HCT116 (cell line): ENCODE data around the gene IQGAP2. TPM values are rescaled to one million over a fixed set of nuclear protein-coding genes. Genes with fewer than 3 reads are reported as not detected.

Source experiments
- ATAC-seq: fragments of 200-7000 bp; cut with Tn5 transposase; 2 replicates; pipeline ENCODE4 v1.9.1; 2020; ENCODE audit warnings: mild to moderate bottlenecking, moderate library complexity
- BruUV-seq: library from RNA; stranded (reverse); fragments of 400-500 nt; replicated peaks from 2 replicates; lab custom pipeline; 2021; lab: Mats Ljungman, UMichigan
- CTCF ChIA-PET: fragments of 300-600 bp; sonication (Branson Sonifier 250); formaldehyde crosslinking; loops from one replicate; lab custom pipeline; 2021; ENCODE audit warnings: antibody characterized with exemption; lab: Charles Lee
- POLR2A ChIA-PET: fragments of 300-600, 350-600 bp; sonication (Branson Sonifier 250); formaldehyde crosslinking; loops from one replicate; lab custom pipeline; 2021; ENCODE audit warnings: antibody characterized with exemption; lab: Charles Lee
- RAD21 ChIA-PET, 2 experiments: fragments of 300-600 bp; sonication (Branson Sonifier 250); formaldehyde crosslinking; loops; one replicate each; lab custom pipeline; 2023; ENCODE audit warnings: low total read pairs in 2 of 2; ENCODE audit not compliant: uncharacterized antibody in 2 of 2, unreplicated experiment in 2 of 2, low non-redundant PET in 1 of 2; lab: Charles Lee
- DNase-seq: peaks from one replicate; pipeline ENCODE4 v3.0.0-alpha.2; 2010; ENCODE audit warnings: low read depth, low spot score
- H2AFZ ChIP-seq: fragments of 200-600 bp; shearing (Covaris generic), sonication (generic); 2 replicates; pipeline ENCODE4 v1.6.1; 2017; ENCODE audit warnings: low read depth, mixed run types, mixed read lengths, antibody characterized with exemption, low read length; ENCODE audit not compliant: poor library complexity, severe bottlenecking
- H3K27ac ChIP-seq: 2 replicates; pipeline ENCODE4 v1.5.1; 2012; ENCODE audit warnings: low read depth, low read length
- H3K27me3 ChIP-seq: fragments of 200-600 bp; sonication (generic); 2 replicates; pipeline ENCODE4 v1.6.1; 2016; ENCODE audit warnings: mixed run types, low read length, mixed read lengths; ENCODE audit not compliant: insufficient read depth
- H3K36me3 ChIP-seq, 2 experiments: fragments of 200-500 bp in 1 of 2; fragments of 200-600 bp in 1 of 2; sonication (Bioruptor generic) in 1 of 2; sonication (generic) in 1 of 2; 2 replicates each; pipeline versions ENCODE4 v1.5.1 to v1.6.1; 2014 to 2016; ENCODE audit warnings: low read length in 2 of 2, inconsistent platforms in 1 of 2, mixed read lengths in 1 of 2, mixed run types in 1 of 2; ENCODE audit not compliant: insufficient read depth in 2 of 2, control insufficient read depth in 1 of 2
- H3K4me1 ChIP-seq, 2 experiments: fragments of 200-600 bp in 1 of 2; sonication (generic) in 1 of 2; 2 replicates each; pipeline versions ENCODE4 v1.5.1 to v1.6.1; 2012 to 2017; ENCODE audit warnings: low read length in 2 of 2, inconsistent platforms in 1 of 2, mild to moderate bottlenecking in 1 of 2, mixed read lengths in 1 of 2, mixed run types in 1 of 2, moderate library complexity in 1 of 2; ENCODE audit not compliant: insufficient read depth in 2 of 2, control insufficient read depth in 1 of 2
- H3K4me2 ChIP-seq: fragments of 200-600 bp; sonication (generic); 2 replicates; pipeline ENCODE4 v1.6.1; 2017; ENCODE audit warnings: mixed run types, low read length, mixed read lengths
- H3K4me3 ChIP-seq, 2 experiments: fragments of 200-600 bp in 1 of 2; sonication (generic) in 1 of 2; replicated peaks in 1 of 2; 2 replicates each; pipeline ENCODE4 v1.5.1; 2011 to 2016; ENCODE audit warnings: low read length in 2 of 2, control low read depth in 1 of 2, low read depth in 1 of 2, mild to moderate bottlenecking in 1 of 2, mixed read lengths in 1 of 2, mixed run types in 1 of 2
- H3K79me2 ChIP-seq: fragments of 200-600 bp; sonication (generic); 2 replicates; pipeline ENCODE4 v1.6.1; 2017; ENCODE audit warnings: mild to moderate bottlenecking, mixed run types, low read length, moderate library complexity, mixed read lengths; ENCODE audit not compliant: insufficient read depth
- H3K9ac ChIP-seq: fragments of 200-600 bp; sonication (generic); 2 replicates; pipeline ENCODE4 v1.6.1; 2016; ENCODE audit warnings: low read length, mixed read lengths
- H3K9me2 ChIP-seq: fragments of 200-600 bp; sonication (generic), shearing (Covaris generic); 2 replicates; pipeline ENCODE4 v1.6.1; 2017; ENCODE audit warnings: mixed run types, mild to moderate bottlenecking, moderate library complexity; ENCODE audit not compliant: insufficient read depth
- H3K9me3 ChIP-seq, 2 experiments: fragments of 200-500 bp in 1 of 2; fragments of 200-600 bp in 1 of 2; sonication (Bioruptor generic) in 1 of 2; sonication (generic) in 1 of 2; 2 replicates each; pipeline ENCODE4 v1.6.1; 2014 to 2017; ENCODE audit warnings: low read length in 2 of 2, mixed read lengths in 2 of 2, inconsistent platforms in 1 of 2, low read depth in 1 of 2, mild to moderate bottlenecking in 1 of 2, mixed run types in 1 of 2, moderate library complexity in 1 of 2; ENCODE audit not compliant: control insufficient read depth in 1 of 2, insufficient read depth in 1 of 2
- H4K20me1 ChIP-seq: fragments of 200-600 bp; sonication (generic), shearing (Covaris generic); 2 replicates; pipeline ENCODE4 v1.6.1; 2017; ENCODE audit warnings: mixed run types, mild to moderate bottlenecking, moderate library complexity; ENCODE audit not compliant: insufficient read depth
- ATF3 ChIP-seq: IDR thresholded peaks from 2 replicates; pipeline ENCODE4 v1.6.1; 2012
- CBX3 ChIP-seq: IDR thresholded peaks from 2 replicates; pipeline ENCODE4 v1.6.1; 2012; ENCODE audit warnings: low read depth
- CTCF ChIP-seq, 3 experiments: fragments of 200-600 bp in 1 of 3; sonication (generic) in 1 of 3; IDR thresholded peaks in 2 of 3; conservative IDR thresholded peaks in 1 of 3; 2 replicates each; pipeline ENCODE4 v1.5.1; 2012 to 2017; ENCODE audit warnings: low read depth in 2 of 3, low read length in 2 of 3, antibody characterized with exemption in 1 of 3, borderline replicate concordance in 1 of 3, control low read depth in 1 of 3, mild to moderate bottlenecking in 1 of 3, mixed read lengths in 1 of 3, mixed run types in 1 of 3, moderate library complexity in 1 of 3; ENCODE audit not compliant: insufficient read depth in 1 of 3
- EGR1 ChIP-seq: IDR thresholded peaks from 2 replicates; pipeline ENCODE4 v1.6.1; 2012; ENCODE audit warnings: low read depth
- ELF1 ChIP-seq: IDR thresholded peaks from 2 replicates; pipeline ENCODE4 v1.6.1; 2012; ENCODE audit warnings: low read depth, borderline replicate concordance
- EZH2 ChIP-seq: fragments of 200-600 bp; sonication (generic); IDR thresholded peaks from 2 replicates; pipeline ENCODE4 v1.6.1; 2017; ENCODE audit warnings: antibody characterized with exemption, mixed run types
- EZH2phosphoT487 ChIP-seq: fragments of 200-600 bp; IDR thresholded peaks from 2 replicates; pipeline ENCODE4 v1.6.1; 2018; ENCODE audit warnings: antibody characterized with exemption, borderline replicate concordance
- MAX ChIP-seq: IDR thresholded peaks from 2 replicates; pipeline ENCODE4 v1.6.1; 2012
- POLR2A ChIP-seq: IDR thresholded peaks from 2 replicates; pipeline ENCODE4 v1.7.0; 2011; ENCODE audit warnings: borderline replicate concordance; ENCODE audit not compliant: insufficient read depth, insufficient read length; ENCODE audit errors: extremely low read depth
- RAD21 ChIP-seq: IDR thresholded peaks from 2 replicates; pipeline ENCODE4 v1.6.1; 2012; ENCODE audit warnings: low read depth, mild to moderate bottlenecking
- SIN3A ChIP-seq: IDR thresholded peaks from 2 replicates; pipeline ENCODE4 v1.6.1; 2012; ENCODE audit warnings: low read depth
- SRF ChIP-seq: IDR thresholded peaks from 2 replicates; pipeline ENCODE4 v1.6.1; 2012; ENCODE audit warnings: low read depth
- ZFX ChIP-seq: fragments of 450-650 bp; IDR thresholded peaks from 2 replicates; pipeline ENCODE4 v1.6.1; 2017
- ZNF274 ChIP-seq: fragments of 200-500 bp; sonication (Bioruptor generic); IDR thresholded peaks from 2 replicates; pipeline ENCODE4 v1.6.1; 2014; ENCODE audit warnings: mild to moderate bottlenecking, low read depth, low read length, inconsistent platforms
- intact Hi-C: fragments of 100-400 bp; cut with micrococcal nuclease; formaldehyde crosslinking; loops from 2 replicates; pipeline ENCODE4 v1.10.0; 2022
- total RNA-seq: library from RNA; stranded (reverse); gene quantifications from one replicate; pipeline ENCODE4 v1.2.1, GENCODE V29; 2021; ENCODE audit not compliant: unreplicated experiment

Gene IQGAP2
- total RNA-seq, 1 experiment from 2014 or later = 2.0 TPM

DNA sequence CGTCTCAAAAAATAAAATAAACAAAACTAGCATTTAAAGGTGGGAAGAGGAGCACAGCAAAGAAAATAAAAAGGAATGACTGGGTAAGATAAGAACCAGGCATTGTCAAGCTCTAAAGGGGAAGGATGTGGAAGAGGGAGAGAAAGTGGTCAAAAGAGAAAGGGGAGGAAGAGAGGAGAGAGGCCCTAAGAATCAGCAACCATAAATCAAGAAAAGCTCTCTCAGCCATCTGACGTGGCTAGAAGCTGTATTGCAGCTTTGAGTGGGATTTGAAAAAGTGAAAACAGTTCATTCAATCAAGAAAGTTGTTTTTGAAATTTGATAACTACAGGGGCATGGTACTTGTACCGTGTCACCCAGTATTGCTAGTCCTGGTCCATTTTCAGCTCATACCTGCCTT is 267.4 kb downstream of the IQGAP2 start (continued):
- TF ChIP-seq ZNF274 (no peak), POLR2A (no peak), EGR1 (no peak), CBX3 (no peak), ZFX (no peak), SRF (no peak), RAD21 (no peak), EZH2phosphoT487 (no peak)

GRCh38 chr5:76672242-76672641 is 269.2 kb downstream of the IQGAP2 start:
- ChIA-PET POLR2A (no interaction called here), RAD21 (no interaction called here), CTCF (no interaction called here)
- no peak overlapping the region for H3K4me3 ChIP-seq
- H3K79me2 ChIP-seq = no peaks in the 10 kb centered on the region
- no peak overlapping the region for H3K9ac ChIP-seq
- no peak overlapping the region for H3K4me2 ChIP-seq
- no TSS peak for BruUV-seq
- H3K4me1 ChIP-seq = no peaks in the 10 kb centered on the region
- intact Hi-C loops = no loop called here
- DNase-seq (no peak), ATAC-seq (no peak)
- H3K27me3 ChIP-seq = no peaks in the 10 kb centered on the region
- no peaks in the 10 kb centered on the region for H3K9me2 ChIP-seq
- no peak overlapping the region for H2AFZ ChIP-seq
- TF ChIP-seq EZH2 = no peak
- no peak for TF ChIP-seq CBX3
- no peak for TF ChIP-seq SIN3A
- TF ChIP-seq CTCF (IDR thresholded peaks at IDR 0.05 in 2 of 3, conservative IDR thresholded peaks at IDR 0.05 in 1 of 3; ENCODE audit: borderline replicate concordance in 1 of 3, insufficient read depth in 1 of 3, low read depth in 2 of 3, low read length in 2 of 3) = no peak
- TF ChIP-seq RAD21 = no peak
- no peak for TF ChIP-seq ATF3
- TF ChIP-seq MAX = no peak
- no peak for TF ChIP-seq SRF
- TF ChIP-seq ELF1 = no peak
- no peak for TF ChIP-seq ZNF274
- TF ChIP-seq, all 23 proteins: peak for 0
- Histone ChIP-seq H3K9me3 (no peaks in the 10 kb centered on the region), H4K20me1 (no peaks in the 10 kb centered on the region), H3K27ac (no peak overlapping the region), H3K36me3 (no peaks in the 10 kb centered on the region)
